ENCODE data around the gene EXPH5.

Gene EXPH5

DNA sequence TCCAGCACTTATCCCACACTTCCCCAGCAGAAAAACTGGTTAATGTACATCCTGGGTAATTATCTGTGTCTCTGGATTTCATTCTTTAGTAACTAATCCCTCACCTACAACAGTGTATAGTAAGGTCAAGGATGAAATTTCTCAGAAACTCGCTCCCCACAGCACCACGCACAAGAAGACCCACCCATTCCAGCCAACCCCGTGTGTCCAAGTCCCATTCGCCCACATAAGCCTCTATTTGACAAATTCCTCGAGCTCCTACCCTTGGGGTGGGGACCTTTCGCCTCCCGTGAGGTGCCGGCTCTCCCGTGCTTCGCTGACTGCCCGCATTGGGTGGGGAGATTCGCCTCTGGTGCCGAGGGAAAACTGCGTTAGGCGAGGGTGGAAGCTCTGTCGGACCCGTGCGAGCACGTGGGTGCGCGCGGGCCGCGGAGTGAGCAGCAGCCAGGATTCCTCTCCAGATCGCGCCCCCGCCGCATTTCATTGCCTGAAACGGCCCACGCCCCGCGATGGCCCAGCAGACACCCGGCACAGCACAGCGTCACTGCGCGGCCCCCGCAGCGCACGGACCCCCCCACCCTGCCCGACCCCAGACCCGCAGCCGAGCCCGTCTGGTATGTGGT is 866 bp downstream of the EXPH5 start (continued):
- TF ChIP-seq, protein P1, sequence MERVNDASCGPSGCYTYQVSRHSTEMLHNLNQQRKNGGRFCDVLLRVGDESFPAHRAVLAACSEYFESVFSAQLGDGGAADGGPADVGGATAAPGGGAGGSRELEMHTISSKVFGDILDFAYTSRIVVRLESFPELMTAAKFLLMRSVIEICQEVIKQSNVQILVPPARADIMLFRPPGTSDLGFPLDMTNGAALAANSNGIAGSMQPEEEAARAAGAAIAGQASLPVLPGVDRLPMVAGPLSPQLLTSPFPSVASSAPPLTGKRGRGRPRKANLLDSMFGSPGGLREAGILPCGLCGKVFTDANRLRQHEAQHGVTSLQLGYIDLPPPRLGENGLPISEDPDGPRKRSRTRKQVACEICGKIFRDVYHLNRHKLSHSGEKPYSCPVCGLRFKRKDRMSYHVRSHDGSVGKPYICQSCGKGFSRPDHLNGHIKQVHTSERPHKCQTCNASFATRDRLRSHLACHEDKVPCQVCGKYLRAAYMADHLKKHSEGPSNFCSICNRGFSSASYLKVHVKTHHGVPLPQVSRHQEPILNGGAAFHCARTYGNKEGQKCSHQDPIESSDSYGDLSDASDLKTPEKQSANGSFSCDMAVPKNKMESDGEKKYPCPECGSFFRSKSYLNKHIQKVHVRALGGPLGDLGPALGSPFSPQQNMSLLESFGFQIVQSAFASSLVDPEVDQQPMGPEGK (CRISPR knock-in tag; IDR thresholded peaks at IDR 0.05; ENCODE audit: borderline replicate concordance): no peak
- no peak for TF ChIP-seq TOX (CRISPR knock-in tag; IDR thresholded peaks at IDR 0.05; ENCODE audit: borderline replicate concordance)
- no peak for TF ChIP-seq ZNF8 (CRISPR knock-in tag; IDR thresholded peaks at IDR 0.05)
- no peak for TF ChIP-seq RARB (CRISPR knock-in tag; IDR thresholded peaks at IDR 0.05)

DNA sequence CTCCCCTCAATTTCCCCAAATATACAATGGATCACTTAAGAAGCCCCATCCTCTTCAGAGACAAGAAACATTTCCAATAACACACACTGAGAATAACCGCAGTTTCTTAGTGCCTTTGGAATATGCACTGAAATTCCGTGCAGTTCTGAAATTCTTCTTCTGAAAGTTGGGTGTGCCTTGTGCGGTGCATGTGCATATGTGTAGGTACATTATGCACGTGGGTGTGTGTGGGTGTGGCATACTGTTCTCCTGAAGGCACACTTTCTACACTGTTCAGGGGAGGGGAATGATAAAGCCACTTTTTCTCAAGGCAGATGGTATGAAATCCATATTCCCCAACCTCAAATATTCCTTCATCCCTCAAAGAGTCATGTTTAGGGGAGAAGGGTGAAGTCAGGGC is 1.7 kb downstream of the EXPH5 start:
- ATAC-seq: no peak
- TF ChIP-seq ISL1 (CRISPR knock-in tag; IDR thresholded peaks at IDR 0.05): no peak
- TF ChIP-seq, protein P2, sequence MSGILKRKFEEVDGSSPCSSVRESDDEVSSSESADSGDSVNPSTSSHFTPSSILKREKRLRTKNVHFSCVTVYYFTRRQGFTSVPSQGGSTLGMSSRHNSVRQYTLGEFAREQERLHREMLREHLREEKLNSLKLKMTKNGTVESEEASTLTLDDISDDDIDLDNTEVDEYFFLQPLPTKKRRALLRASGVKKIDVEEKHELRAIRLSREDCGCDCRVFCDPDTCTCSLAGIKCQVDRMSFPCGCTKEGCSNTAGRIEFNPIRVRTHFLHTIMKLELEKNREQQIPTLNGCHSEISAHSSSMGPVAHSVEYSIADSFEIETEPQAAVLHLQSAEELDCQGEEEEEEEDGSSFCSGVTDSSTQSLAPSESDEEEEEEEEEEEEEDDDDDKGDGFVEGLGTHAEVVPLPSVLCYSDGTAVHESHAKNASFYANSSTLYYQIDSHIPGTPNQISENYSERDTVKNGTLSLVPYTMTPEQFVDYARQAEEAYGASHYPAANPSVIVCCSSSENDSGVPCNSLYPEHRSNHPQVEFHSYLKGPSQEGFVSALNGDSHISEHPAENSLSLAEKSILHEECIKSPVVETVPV (CRISPR knock-in tag; IDR thresholded peaks at IDR 0.05): no peak
- no peak for TF ChIP-seq RARB (CRISPR knock-in tag; IDR thresholded peaks at IDR 0.05)
- TF ChIP-seq, protein P3, sequence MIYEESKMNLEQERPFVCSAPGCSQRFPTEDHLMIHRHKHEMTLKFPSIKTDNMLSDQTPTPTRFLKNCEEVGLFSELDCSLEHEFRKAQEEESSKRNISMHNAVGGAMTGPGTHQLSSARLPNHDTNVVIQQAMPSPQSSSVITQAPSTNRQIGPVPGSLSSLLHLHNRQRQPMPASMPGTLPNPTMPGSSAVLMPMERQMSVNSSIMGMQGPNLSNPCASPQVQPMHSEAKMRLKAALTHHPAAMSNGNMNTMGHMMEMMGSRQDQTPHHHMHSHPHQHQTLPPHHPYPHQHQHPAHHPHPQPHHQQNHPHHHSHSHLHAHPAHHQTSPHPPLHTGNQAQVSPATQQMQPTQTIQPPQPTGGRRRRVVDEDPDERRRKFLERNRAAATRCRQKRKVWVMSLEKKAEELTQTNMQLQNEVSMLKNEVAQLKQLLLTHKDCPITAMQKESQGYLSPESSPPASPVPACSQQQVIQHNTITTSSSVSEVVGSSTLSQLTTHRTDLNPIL (CRISPR knock-in tag; IDR thresholded peaks at IDR 0.05; ENCODE audit: low read depth): no peak
- TF ChIP-seq TOX (CRISPR knock-in tag; IDR thresholded peaks at IDR 0.05; ENCODE audit: borderline replicate concordance): no peak
- TF ChIP-seq, protein P4, sequence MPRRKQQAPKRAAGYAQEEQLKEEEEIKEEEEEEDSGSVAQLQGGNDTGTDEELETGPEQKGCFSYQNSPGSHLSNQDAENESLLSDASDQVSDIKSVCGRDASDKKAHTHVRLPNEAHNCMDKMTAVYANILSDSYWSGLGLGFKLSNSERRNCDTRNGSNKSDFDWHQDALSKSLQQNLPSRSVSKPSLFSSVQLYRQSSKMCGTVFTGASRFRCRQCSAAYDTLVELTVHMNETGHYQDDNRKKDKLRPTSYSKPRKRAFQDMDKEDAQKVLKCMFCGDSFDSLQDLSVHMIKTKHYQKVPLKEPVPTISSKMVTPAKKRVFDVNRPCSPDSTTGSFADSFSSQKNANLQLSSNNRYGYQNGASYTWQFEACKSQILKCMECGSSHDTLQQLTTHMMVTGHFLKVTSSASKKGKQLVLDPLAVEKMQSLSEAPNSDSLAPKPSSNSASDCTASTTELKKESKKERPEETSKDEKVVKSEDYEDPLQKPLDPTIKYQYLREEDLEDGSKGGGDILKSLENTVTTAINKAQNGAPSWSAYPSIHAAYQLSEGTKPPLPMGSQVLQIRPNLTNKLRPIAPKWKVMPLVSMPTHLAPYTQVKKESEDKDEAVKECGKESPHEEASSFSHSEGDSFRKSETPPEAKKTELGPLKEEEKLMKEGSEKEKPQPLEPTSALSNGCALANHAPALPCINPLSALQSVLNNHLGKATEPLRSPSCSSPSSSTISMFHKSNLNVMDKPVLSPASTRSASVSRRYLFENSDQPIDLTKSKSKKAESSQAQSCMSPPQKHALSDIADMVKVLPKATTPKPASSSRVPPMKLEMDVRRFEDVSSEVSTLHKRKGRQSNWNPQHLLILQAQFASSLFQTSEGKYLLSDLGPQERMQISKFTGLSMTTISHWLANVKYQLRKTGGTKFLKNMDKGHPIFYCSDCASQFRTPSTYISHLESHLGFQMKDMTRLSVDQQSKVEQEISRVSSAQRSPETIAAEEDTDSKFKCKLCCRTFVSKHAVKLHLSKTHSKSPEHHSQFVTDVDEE (CRISPR knock-in tag; IDR thresholded peaks at IDR 0.05): no peak
- no peak for TF ChIP-seq TCF4 (CRISPR knock-in tag; IDR thresholded peaks at IDR 0.05; ENCODE audit: borderline replicate concordance)

DNA sequence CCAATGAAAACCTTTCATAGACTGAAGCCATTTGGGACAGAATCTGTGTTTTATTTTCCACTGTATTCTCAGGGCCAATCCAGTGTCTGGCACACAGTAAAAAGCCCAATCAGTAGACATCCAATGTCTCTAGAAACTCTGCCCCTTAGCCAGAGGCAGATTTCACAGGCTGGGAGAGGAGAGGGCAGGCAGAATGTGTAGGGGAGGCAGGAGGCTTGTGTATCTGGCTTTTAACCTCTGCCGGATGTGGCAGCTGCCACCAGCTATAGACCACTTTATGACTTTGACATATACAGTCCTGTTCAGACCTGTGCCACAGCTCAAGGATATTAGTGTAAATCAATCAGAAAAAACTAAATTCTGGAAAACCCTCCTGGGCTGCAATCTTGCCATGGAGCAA is 4.4 kb downstream of the EXPH5 start:
- TF ChIP-seq TOX (CRISPR knock-in tag; IDR thresholded peaks at IDR 0.05; ENCODE audit: borderline replicate concordance) (no peak), ISL1 (CRISPR knock-in tag; IDR thresholded peaks at IDR 0.05) (no peak), PPARA (CRISPR knock-in tag; IDR thresholded peaks at IDR 0.05; ENCODE audit: borderline replicate concordance) (no peak), ESRRG (CRISPR knock-in tag; IDR thresholded peaks at IDR 0.05) (no peak), ZFP30 (CRISPR knock-in tag; IDR thresholded peaks at IDR 0.05) (no peak), ZNF8 (CRISPR knock-in tag; IDR thresholded peaks at IDR 0.05) (no peak), ZNF70 (CRISPR knock-in tag; IDR thresholded peaks at IDR 0.05) (no peak), RARB (CRISPR knock-in tag; IDR thresholded peaks at IDR 0.05) (no peak), ZC3H10 (CRISPR knock-in tag; IDR thresholded peaks at IDR 0.05) (no peak), GLIS3 (CRISPR knock-in tag; IDR thresholded peaks at IDR 0.05) (no peak), SNAI2 (CRISPR knock-in tag; IDR thresholded peaks at IDR 0.05) (no peak), CSDC2 (CRISPR knock-in tag; IDR thresholded peaks at IDR 0.05) (no peak), BACH2 (CRISPR knock-in tag; IDR thresholded peaks at IDR 0.05; ENCODE audit: borderline replicate concordance) (no peak), OSR1 (CRISPR knock-in tag; IDR thresholded peaks at IDR 0.05) (no peak), TCF4 (CRISPR knock-in tag; IDR thresholded peaks at IDR 0.05; ENCODE audit: borderline replicate concordance) (no peak), ARNTL (CRISPR knock-in tag; IDR thresholded peaks at IDR 0.05; ENCODE audit: borderline replicate concordance, low read depth) (no peak)
- TF ChIP-seq, protein P4 (CRISPR knock-in tag; IDR thresholded peaks at IDR 0.05): no peak
- TF ChIP-seq, protein P2 (CRISPR knock-in tag; IDR thresholded peaks at IDR 0.05): no peak
- TF ChIP-seq, protein P1 (CRISPR knock-in tag; IDR thresholded peaks at IDR 0.05; ENCODE audit: borderline replicate concordance): no peak
- TF ChIP-seq, protein P5, sequence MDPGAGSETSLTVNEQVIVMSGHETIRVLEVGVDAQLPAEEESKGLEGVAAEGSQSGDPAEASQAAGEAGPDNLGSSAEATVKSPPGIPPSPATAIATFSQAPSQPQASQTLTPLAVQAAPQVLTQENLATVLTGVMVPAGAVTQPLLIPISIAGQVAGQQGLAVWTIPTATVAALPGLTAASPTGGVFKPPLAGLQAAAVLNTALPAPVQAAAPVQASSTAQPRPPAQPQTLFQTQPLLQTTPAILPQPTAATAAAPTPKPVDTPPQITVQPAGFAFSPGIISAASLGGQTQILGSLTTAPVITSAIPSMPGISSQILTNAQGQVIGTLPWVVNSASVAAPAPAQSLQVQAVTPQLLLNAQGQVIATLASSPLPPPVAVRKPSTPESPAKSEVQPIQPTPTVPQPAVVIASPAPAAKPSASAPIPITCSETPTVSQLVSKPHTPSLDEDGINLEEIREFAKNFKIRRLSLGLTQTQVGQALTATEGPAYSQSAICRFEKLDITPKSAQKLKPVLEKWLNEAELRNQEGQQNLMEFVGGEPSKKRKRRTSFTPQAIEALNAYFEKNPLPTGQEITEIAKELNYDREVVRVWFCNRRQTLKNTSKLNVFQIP (CRISPR knock-in tag; IDR thresholded peaks at IDR 0.05; ENCODE audit: borderline replicate concordance, low read depth): no peak
- peak; percentile 27; the same call in 2 of the 3 replicates for ATAC-seq
